Activated T-cell treated with anti-CD3 and anti-CD28 coated beads, Interleukin-2, amount 50 U/mL, for 48 hours (primary cell): ENCODE measurements around the gene PLEKHF1.

ENCODE experiments used
- DNase-seq, 2 experiments: peaks; one replicate each; pipeline ENCODE4 v3.0.0-alpha.2; 2020

The PLEKHF1 gene

GRCh38 chr19:29635963-29636362 is 29.3 kb upstream of the PLEKHF1 start:
- DNase-seq = no peak

- no peak for DNase-seq
Observed at GRCh38 chr19:29636553-29637360, 28.5 kb upstream of the PLEKHF1 start.

- no peak for DNase-seq
Observed at GRCh38 chr19:29639086-29639485, 26.2 kb upstream of the PLEKHF1 start.

GRCh38 chr19:29640231-29640630 is 25.0 kb upstream of the PLEKHF1 start:
- no peak for DNase-seq

- no peak for DNase-seq
Observed at GRCh38 chr19:29641597-29641996, 23.7 kb upstream of the PLEKHF1 start.

- no peak for DNase-seq
Observed at GRCh38 chr19:29643361-29643935, 21.8 kb upstream of the PLEKHF1 start.

GRCh38 chr19:29644210-29644609 is 21.1 kb upstream of the PLEKHF1 start:
- no peak for DNase-seq

GRCh38 chr19:29645491-29645867 is 19.8 kb upstream of the PLEKHF1 start:
- DNase-seq = no peak

- peak in 1 of 2 experiments; percentile 23 for DNase-seq
Observed at GRCh38 chr19:29645911-29646310, 19.4 kb upstream of the PLEKHF1 start.

GRCh38 chr19:29650772-29651387 is 14.4 kb upstream of the PLEKHF1 start:
- DNase-seq = no peak

GRCh38 chr19:29651622-29652394 is 13.5 kb upstream of the PLEKHF1 start:
- no peak for DNase-seq

- no peak for DNase-seq
Observed at GRCh38 chr19:29653398-29653797, 11.9 kb upstream of the PLEKHF1 start.

- no peak for DNase-seq
Observed at GRCh38 chr19:29655648-29656335, 9.5 kb upstream of the PLEKHF1 start.

- no peak for DNase-seq
Observed at GRCh38 chr19:29658221-29658991, 6.9 kb upstream of the PLEKHF1 start.

GRCh38 chr19:29660835-29661234 is 4.4 kb upstream of the PLEKHF1 start:
- DNase-seq = peak; percentile 58 to 72

- DNase-seq = no peak
Observed at GRCh38 chr19:29662278-29662603, 3.0 kb upstream of the PLEKHF1 start.

- peak; percentile 65 to 70 for DNase-seq
Observed at GRCh38 chr19:29662604-29663404, 2.5 kb upstream of the PLEKHF1 start.

- DNase-seq = no peak
Observed at GRCh38 chr19:29663861-29664752, 1.2 kb upstream of the PLEKHF1 start.

- peak in 1 of 2 experiments; percentile 25 for DNase-seq
Observed at GRCh38 chr19:29664753-29665214, 477 bp upstream of the PLEKHF1 start.
